SK-N-SH treated with all-trans-retinoic acid at 6 μM for 48 hours (cell line): ENCODE results near the gene MTHFD2.

ENCODE experiments used
- BACH2 ChIP-seq: fragments of 250-450 bp; sonication (Bioruptor Pico); IDR thresholded peaks from 2 replicates; pipeline ENCODE4 v1.9.0; 2021; ENCODE audit warnings: mild to moderate bottlenecking, borderline replicate concordance
- TCF4 ChIP-seq: fragments of 250-450 bp; sonication (Bioruptor Pico); IDR thresholded peaks from 2 replicates; pipeline ENCODE4 v1.8.0; 2021; ENCODE audit warnings: mild to moderate bottlenecking, moderate library complexity, borderline replicate concordance
- ZNF565 ChIP-seq: fragments of 450-650 bp; formaldehyde crosslinking; conservative IDR thresholded peaks from 2 replicates; pipeline ENCODE4 v1.5.0; 2020; ENCODE audit warnings: low read depth, mild to moderate bottlenecking, moderate library complexity

GRCh38 chr2:74194799-74195198 is 3.6 kb upstream of the MTHFD2 start:
- no peak for TF ChIP-seq BACH2
- no peak for TF ChIP-seq TCF4
- no peak for TF ChIP-seq ZNF565 (CRISPR knock-in tag)
